Activated T-helper 2 cell treated with anti-CD3 and anti-CD28 coated beads, Interferon-gamma antibody, Interleukin-2, Interleukin-4, amounts not matched to agents 10 μg/mL and 5 μg/mL and 100 μg/mL, durations not matched to agents 14 hours and 24 hours and 36 hours (primary cell): ENCODE results near the gene TNFRSF18. TPM values are rescaled to one million over a fixed set of nuclear protein-coding genes. Genes with fewer than 3 reads are reported as not detected.
"Not testable (repeated sequence)": the region's sequence is repeated elsewhere in the genome, so short reads cannot be mapped to it uniquely, and the experiment has no call there.

ENCODE experiments used
- DNase-seq: peaks from one replicate; pipeline ENCODE4 v3.0.0; 2021; ENCODE audit warnings: low spot score
- H3K27ac Mint-ChIP-seq: one replicate; pipeline ENCODE4 v1.8.0; 2021; ENCODE audit warnings: mixed read lengths
- H3K27me3 Mint-ChIP-seq: one replicate; pipeline ENCODE4 v1.8.0; 2021; ENCODE audit warnings: low read depth, mixed read lengths
- H3K36me3 Mint-ChIP-seq: one replicate; pipeline ENCODE4 v1.8.0; 2021; ENCODE audit warnings: low read depth, mixed read lengths
- H3K4me1 Mint-ChIP-seq: one replicate; pipeline ENCODE4 v1.8.0; 2021; ENCODE audit warnings: low read depth, mixed read lengths
- H3K4me3 Mint-ChIP-seq: one replicate; pipeline ENCODE4 v1.8.0; 2021; ENCODE audit warnings: low read depth, mild to moderate bottlenecking, moderate library complexity, mixed read lengths
- H3K9me3 Mint-ChIP-seq: one replicate; pipeline ENCODE4 v1.8.0; 2021; ENCODE audit warnings: mixed read lengths
- intact Hi-C: fragments of 100-400 bp; cut with micrococcal nuclease; formaldehyde crosslinking; loops from one replicate; pipeline ENCODE4 v1.15.1; 2023
- total RNA-seq: library from RNA; stranded (reverse); gene quantifications from 2 replicates; pipeline ENCODE4 v1.2.3, GENCODE V29; 2022

The TNFRSF18 gene
- total RNA-seq, 1 donor from 2014 or later, result 219 TPM

GRCh38 chr1:1176931-1177330 is 29.5 kb downstream of the TNFRSF18 start:
- Mint-ChIP-seq H3K4me3 (no peak overlapping the region), H3K27ac (no peak overlapping the region), H3K36me3 (no peaks in the 10 kb centered on the region), H3K9me3 (no peaks in the 10 kb centered on the region), H3K4me1 (peaks cover 4% of the 10 kb centered on the region), H3K27me3 (peaks cover 19% of the 10 kb centered on the region)
- DNase-seq, result no peak
- intact Hi-C loops, result no loop called here

GRCh38 chr1:1176063-1176761 is 30.2 kb downstream of the TNFRSF18 start:
- H3K27me3 Mint-ChIP-seq, result peaks cover 19% of the 10 kb centered on the region
- H3K9me3 Mint-ChIP-seq, H3K27ac Mint-ChIP-seq, H3K4me1 Mint-ChIP-seq, H3K36me3 Mint-ChIP-seq, H3K4me3 Mint-ChIP-seq, DNase-seq, intact Hi-C loops: not testable (repeated sequence)

GRCh38 chr1:1175221-1176062 is 30.9 kb downstream of the TNFRSF18 start:
- H3K4me1 Mint-ChIP-seq, result peaks cover 4% of the 10 kb centered on the region
- peaks cover 19% of the 10 kb centered on the region for H3K27me3 Mint-ChIP-seq
- intact Hi-C loops, result no loop called here
- H3K9me3 Mint-ChIP-seq, result no peaks in the 10 kb centered on the region
- H3K27ac Mint-ChIP-seq, result no peak overlapping the region
- DNase-seq, result no peak
- no peak overlapping the region for H3K4me3 Mint-ChIP-seq
- H3K36me3 Mint-ChIP-seq, result no peaks in the 10 kb centered on the region

- DNase-seq, result peak; percentile 61
- Mint-ChIP-seq H3K9me3 (no peaks in the 10 kb centered on the region), H3K4me1 (peaks cover 5% of the 10 kb centered on the region), H3K36me3 (no peaks in the 10 kb centered on the region), H3K27ac (no peak within 1 kb of the TSS), H3K4me3 (no peak within 1 kb of the TSS), H3K27me3 (peaks cover 22% of the 10 kb centered on the region)
- intact Hi-C loops, result no loop called here
These were observed 32.5 kb downstream of the TNFRSF18 start, which contains the start of gene TTLL10 for GRCh38 chr1:1173793-1174415. TTLL10 (plus strand) TSS chr1:1173880; CDS start chr1:1179216, 5,336 bp downstream.

- no peak for DNase-seq
- H3K27me3 Mint-ChIP-seq, result peaks cover 22% of the 10 kb centered on the region
- intact Hi-C loops, result no loop called here
- H3K27ac Mint-ChIP-seq, result no peak overlapping the region
- no peaks in the 10 kb centered on the region for H3K9me3 Mint-ChIP-seq
- peaks cover 5% of the 10 kb centered on the region for H3K4me1 Mint-ChIP-seq
- no peaks in the 10 kb centered on the region for H3K36me3 Mint-ChIP-seq
- H3K4me3 Mint-ChIP-seq, result no peak overlapping the region
These were observed 33.2 kb downstream of the TNFRSF18 start for GRCh38 chr1:1173061-1173792.

GRCh38 chr1:1171546-1172340 is 34.6 kb downstream of the TNFRSF18 start:
- Mint-ChIP-seq H3K27ac (no peak overlapping the region), H3K9me3 (no peaks in the 10 kb centered on the region), H3K4me3 (no peak overlapping the region), H3K27me3 (peaks cover 19% of the 10 kb centered on the region), H3K36me3 (no peaks in the 10 kb centered on the region), H3K4me1 (peaks cover 5% of the 10 kb centered on the region)
- intact Hi-C loops, result no loop called here
- no peak for DNase-seq

- Mint-ChIP-seq H3K4me3 (no peak overlapping the region), H3K36me3 (no peaks in the 10 kb centered on the region), H3K4me1 (peaks cover 5% of the 10 kb centered on the region), H3K9me3 (no peaks in the 10 kb centered on the region), H3K27me3 (peaks cover 18% of the 10 kb centered on the region), H3K27ac (no peak overlapping the region)
- intact Hi-C loops, result no loop called here
- DNase-seq, result no peak
These were observed 35.2 kb downstream of the TNFRSF18 start for GRCh38 chr1:1171161-1171545.

- H3K36me3 Mint-ChIP-seq, result no peaks in the 10 kb centered on the region
- intact Hi-C loops, result no loop called here
- H3K4me3 Mint-ChIP-seq, result no peak overlapping the region
- DNase-seq, result no peak
- H3K27me3 Mint-ChIP-seq, result peaks cover 17% of the 10 kb centered on the region
- H3K27ac Mint-ChIP-seq, result no peak overlapping the region
- H3K9me3 Mint-ChIP-seq, result no peaks in the 10 kb centered on the region
- H3K4me1 Mint-ChIP-seq, result peaks cover 5% of the 10 kb centered on the region
These were observed 35.9 kb downstream of the TNFRSF18 start for GRCh38 chr1:1170215-1171091.

- intact Hi-C loops, result no loop called here
- no peak for DNase-seq
These were observed 36.8 kb downstream of the TNFRSF18 start for GRCh38 chr1:1169429-1170214.

GRCh38 chr1:1168451-1169411 is 37.7 kb downstream of the TNFRSF18 start:
- DNase-seq, result no peak
- H3K4me1 Mint-ChIP-seq, result peaks cover 5% of the 10 kb centered on the region
- no peak overlapping the region for H3K27ac Mint-ChIP-seq
- peaks cover 7% of the 10 kb centered on the region for H3K27me3 Mint-ChIP-seq
- no peak overlapping the region for H3K4me3 Mint-ChIP-seq
- H3K36me3 Mint-ChIP-seq, result no peaks in the 10 kb centered on the region
- H3K9me3 Mint-ChIP-seq, result no peaks in the 10 kb centered on the region
- intact Hi-C loops, result no loop called here

More at GRCh38 chr1:1169429-1170214, 36.8 kb downstream of the TNFRSF18 start:
- Mint-ChIP-seq H3K27ac (no peak overlapping the region), H3K4me1 (peaks cover 5% of the 10 kb centered on the region), H3K4me3 (no peak overlapping the region), H3K36me3 (no peaks in the 10 kb centered on the region), H3K27me3 (peaks cover 13% of the 10 kb centered on the region), H3K9me3 (no peaks in the 10 kb centered on the region)
